WI38 (cell line): ENCODE measurements around the gene ZBTB48.
A peak's percentile ranks its signal among the peaks of the same experiment; 100 is the strongest.

Experiments
- H3K4me3 ChIP-seq: 2 replicates; pipeline ENCODE4 v1.5.1; 2011; ENCODE audit warnings: low read depth, mild to moderate bottlenecking, control low read depth, low read length
- CTCF ChIP-seq: IDR thresholded peaks from 2 replicates; pipeline ENCODE4 v1.5.1; 2012; ENCODE audit warnings: low read depth, mild to moderate bottlenecking, control low read depth, low read length

ZBTB48 gene

GRCh38 chr1:6599141-6599975 lies 19.6 kb downstream of the ZBTB48 start:
- TF ChIP-seq CTCF = no peak
- no peak overlapping the region for H3K4me3 ChIP-seq

GRCh38 chr1:6599991-6600390 lies 20.2 kb downstream of the ZBTB48 start:
- H3K4me3 ChIP-seq = peak overlapping the region; percentile 91

GRCh38 chr1:6600410-6601048 lies 20.7 kb downstream of the ZBTB48 start:
- H3K4me3 ChIP-seq = peak overlapping the region; percentile 91
- TF ChIP-seq CTCF = no peak

GRCh38 chr1:6601049-6601922 lies 21.5 kb downstream of the ZBTB48 start:
- no peak; the same call in 1 of the 2 replicates for TF ChIP-seq CTCF

GRCh38 chr1:6601923-6602668 lies 22.3 kb downstream of the ZBTB48 start:
- TF ChIP-seq CTCF = no peak
- H3K4me3 ChIP-seq = peak overlapping the region; percentile 91

More at GRCh38 chr1:6601049-6601922, 21.5 kb downstream of the ZBTB48 start:
- peak overlapping the region; percentile 91 for H3K4me3 ChIP-seq

GRCh38 chr1:6602669-6603237 lies 23.0 kb downstream of the ZBTB48 start, which contains the start of gene KLHL21:
Gene KLHL21 (minus strand): TSS chr1:6602869. CDS start chr1:6602817, 52 bp downstream.
- H3K4me3 ChIP-seq = peak within 1 kb of the TSS; percentile 91
- TF ChIP-seq CTCF = no peak
